HepG2 (cell line): ENCODE results near the gene ZNF8. TPM values are rescaled to one million over a fixed set of nuclear protein-coding genes. Genes with fewer than 3 reads are reported as not detected.

Experiments used
- ATAC-seq: fragments of 200-7000 bp; cut with Tn5 transposase; 3 replicates; pipeline ENCODE4 v1.9.1; 2020; ENCODE audit warnings: mild to moderate bottlenecking, moderate library complexity
- BruUV-seq: library from RNA; stranded (reverse); fragments of 400-500 nt; replicated peaks from 2 replicates; lab custom pipeline; 2021; lab: Mats Ljungman, UMichigan
- CTCF ChIA-PET: fragments of 300-600 bp; formaldehyde crosslinking; extraction: SDS; loops from one replicate; lab custom pipeline; 2021; ENCODE audit warnings: low total read pairs, inconsistent platforms, low intra/inter-chr PET ratio; lab: Yijun Ruan, JAX
- POLR2A ChIA-PET: fragments of 350-600 bp; sonication (Branson Sonifier 250); formaldehyde crosslinking; loops from one replicate; lab custom pipeline; 2020; ENCODE audit warnings: antibody characterized with exemption, inconsistent platforms; lab: Yijun Ruan, JAX
- DNase-seq: peaks from one replicate; pipeline ENCODE4 v3.0.0-alpha.2; 2015; ENCODE audit warnings: low spot score
- FAIRE-seq: peaks from 3 replicates; lab custom pipeline; 2011; peaks lifted over from hg19 to GRCh38; lab: Jason Lieb, UNC
- H2AFZ ChIP-seq: one replicate; pipeline ENCODE4 v1.6.1; 2011; ENCODE audit warnings: low read length, inconsistent platforms
- H3K27ac ChIP-seq: fragments of 300-600 bp; 3 replicates; pipeline ENCODE4 v1.8.0; 2011; ENCODE audit warnings: mixed run types, mild to moderate bottlenecking, mixed read lengths, low read length, inconsistent platforms; ENCODE audit not compliant: insufficient read depth; ENCODE audit errors: extremely low read length
- H3K27me3 ChIP-seq, 2 experiments: fragments of 200-600 bp in 1 of 2; 2 replicates in 1 of 2; 3 replicates in 1 of 2; pipeline versions ENCODE4 v1.6.0 to v1.8.0; 2011; ENCODE audit warnings: low read length in 2 of 2, mild to moderate bottlenecking in 2 of 2, moderate library complexity in 2 of 2, inconsistent platforms in 1 of 2; ENCODE audit not compliant: insufficient read depth in 2 of 2, control insufficient read depth in 1 of 2
- H3K36me3 ChIP-seq, 2 experiments: fragments of 200-600 bp in 1 of 2; replicated peaks in 1 of 2; 2 replicates in 1 of 2; 3 replicates in 1 of 2; pipeline versions ENCODE4 v1.5.1 to v1.8.0; 2011; ENCODE audit warnings: low read length in 2 of 2, inconsistent platforms in 1 of 2; ENCODE audit not compliant: insufficient read depth in 2 of 2, control insufficient read depth in 1 of 2
- H3K4me1 ChIP-seq: 2 replicates; pipeline ENCODE4 v1.5.1; 2012; ENCODE audit warnings: low read length, inconsistent platforms; ENCODE audit not compliant: insufficient read depth
- H3K4me2 ChIP-seq: 2 replicates; pipeline ENCODE4 v1.6.0; 2011; ENCODE audit warnings: low read depth, low read length, inconsistent platforms
- H3K4me3 ChIP-seq, 3 experiments: fragments of 200-600 bp in 1 of 3; sonication (generic), shearing (Covaris generic) in 1 of 3; replicated peaks in 1 of 3; 2 replicates each; pipeline ENCODE4 v1.5.1; 2011 to 2016; ENCODE audit warnings: low read length in 3 of 3, inconsistent platforms in 2 of 3, low read depth in 2 of 3, mild to moderate bottlenecking in 2 of 3, control low read depth in 1 of 3, mixed read lengths in 1 of 3; ENCODE audit not compliant: insufficient read depth in 1 of 3
- H3K79me2 ChIP-seq: one replicate; pipeline ENCODE4 v1.6.1; 2011; ENCODE audit warnings: low read length, inconsistent platforms; ENCODE audit not compliant: insufficient read depth
- H3K9ac ChIP-seq: 2 replicates; pipeline ENCODE4 v1.6.0; 2011; ENCODE audit warnings: mild to moderate bottlenecking, low read depth, low read length, inconsistent platforms; ENCODE audit not compliant: insufficient read depth
- H3K9me3 ChIP-seq: 2 replicates; pipeline ENCODE4 v1.5.1; 2012; ENCODE audit warnings: mild to moderate bottlenecking, low read length
- H4K20me1 ChIP-seq: 2 replicates; pipeline ENCODE4 v1.6.0; 2011; ENCODE audit warnings: inconsistent platforms, mild to moderate bottlenecking, low read length, moderate library complexity; ENCODE audit not compliant: insufficient read depth
- ISL2 ChIP-seq: sonication (generic); formaldehyde crosslinking; IDR thresholded peaks from 2 replicates; pipeline ENCODE4 v1.5.0; 2020; ENCODE audit warnings: missing genetic modification reagents
- KDM5A ChIP-seq: fragments of 200-600 bp; sonication (generic); IDR thresholded peaks from 2 replicates; pipeline ENCODE4 v1.7.0; 2018; ENCODE audit warnings: antibody characterized with exemption, mild to moderate bottlenecking, low read length, borderline replicate concordance
- KLF15 ChIP-seq: sonication (generic); formaldehyde crosslinking; IDR thresholded peaks from 2 replicates; pipeline ENCODE4 v1.8.1; 2023; ENCODE audit warnings: borderline replicate concordance, mild to moderate bottlenecking, inconsistent platforms, missing genetic modification reagents, mixed read lengths
- MEIS1 ChIP-seq: sonication (generic); formaldehyde crosslinking; IDR thresholded peaks from 2 replicates; pipeline ENCODE4 v1.9.0; 2021; ENCODE audit warnings: mild to moderate bottlenecking, missing genetic modification reagents, moderate library complexity, borderline replicate concordance
- MLXIP ChIP-seq: sonication (generic); formaldehyde crosslinking; IDR thresholded peaks from 2 replicates; pipeline ENCODE4 v1.9.0; 2021; ENCODE audit warnings: missing genetic modification reagents, borderline replicate concordance
- MNT ChIP-seq: fragments of 450-650 bp; IDR thresholded peaks from 2 replicates; pipeline ENCODE4 v1.6.1; 2016
- NRL ChIP-seq: sonication (generic); formaldehyde crosslinking; IDR thresholded peaks from 2 replicates; pipeline ENCODE4 v1.5.0; 2020; ENCODE audit warnings: missing genetic modification reagents, mild to moderate bottlenecking, moderate library complexity, borderline replicate concordance
- RCOR2 ChIP-seq: IDR thresholded peaks from 2 replicates; pipeline ENCODE4 v1.6.1; 2016; ENCODE audit warnings: missing biosample characterization, missing genetic modification reagents
- SALL1 ChIP-seq: sonication (generic); formaldehyde crosslinking; IDR thresholded peaks from 2 replicates; pipeline ENCODE4 v1.8.0; 2022; ENCODE audit warnings: mild to moderate bottlenecking, missing genetic modification reagents
- SRSF9 ChIP-seq: fragments of 200-400 bp; formaldehyde crosslinking; IDR thresholded peaks from 2 replicates; pipeline ENCODE4 v1.6.1; 2018; ENCODE audit warnings: borderline replicate concordance, mild to moderate bottlenecking, low read depth, low read length; ENCODE audit not compliant: insufficient read depth, poor library complexity, severe bottlenecking
- TMF1 ChIP-seq: sonication (generic); formaldehyde crosslinking; IDR thresholded peaks from 2 replicates; pipeline ENCODE4 v1.8.1; 2022; ENCODE audit warnings: low read depth, missing genetic modification reagents
- TP53 ChIP-seq: sonication (generic); formaldehyde crosslinking; conservative IDR thresholded peaks from 2 replicates; pipeline ENCODE4 v1.4.0; 2020; ENCODE audit warnings: missing genetic modification reagents
- ZBTB38 ChIP-seq: sonication (generic); formaldehyde crosslinking; IDR thresholded peaks from 2 replicates; pipeline ENCODE4 v1.5.1; 2020; ENCODE audit warnings: mild to moderate bottlenecking, missing genetic modification reagents
- ZNF552 ChIP-seq: sonication (generic); formaldehyde crosslinking; IDR thresholded peaks from 2 replicates; pipeline ENCODE4 v1.9.0; 2022; ENCODE audit warnings: missing genetic modification reagents, mild to moderate bottlenecking, borderline replicate concordance
- ZNF768 ChIP-seq: sonication (generic); formaldehyde crosslinking; IDR thresholded peaks from 2 replicates; pipeline ENCODE4 v1.4.0; 2020; ENCODE audit warnings: missing genetic modification reagents
- WGBS: methylation state at CpG from one replicate; pipeline ENCODE4 v1.1.6; 2017; ENCODE audit warnings: low lambda C conversion rate; 5-methylcytosine and 5-hydroxymethylcytosine counted together
- in situ Hi-C: cut with HindIII; loops from 2 replicates; pipeline ENCODE4 v1.10.0; 2017; ENCODE audit warnings: low pct_unique_long_range_greater_than_20kb; ENCODE audit not compliant: extremely low pct_ligation_motif_present
- intact Hi-C: fragments of 100-400 bp; cut with micrococcal nuclease; formaldehyde crosslinking; loops from one replicate; pipeline ENCODE4 v1.10.0; 2022; ENCODE audit not compliant: unreplicated experiment
- polyA plus RNA-seq, 8 experiments: library from polyadenylated mRNA; depleted of rRNA in 3 of 8; stranded (reverse) in 7 of 8; unstranded in 1 of 8; fragments of >200 nt; fragmentation: Illumina TruSeq in 4 of 8; extraction: Trizol in 4 of 8; gene quantifications; 2 replicates each; pipeline versions ENCODE4 v1.2.1 to v1.2.3, GENCODE V29; 2011 to 2016; ENCODE audit warnings: low read depth in 4 of 8, missing spikeins in 1 of 8, mixed read lengths in 1 of 8; ENCODE audit not compliant: insufficient read depth in 1 of 8
- total RNA-seq, 5 experiments: library from RNA; depleted of rRNA; stranded (reverse); fragments of >200 nt; fragmentation: Illumina TruSeq; extraction: Trizol; gene quantifications; 2 replicates each; pipeline ENCODE4 v1.2.3, GENCODE V29; 2016; ENCODE audit warnings: low read depth in 1 of 5

ZNF8 gene
- total and polyA plus RNA-seq, 2 of the 13 experiments (the other 11 are each of a cell fraction or from before 2014, with no cell fraction given) = 3.1 to 3.3 TPM

GRCh38 chr19:58311345-58311865 is 32.6 kb downstream of the ZNF8 start:
- Histone ChIP-seq H3K27ac (no peak overlapping the region), H3K27me3 (no peaks in the 10 kb centered on the region), H3K9me3 (no peaks in the 10 kb centered on the region), H3K9ac (no peak overlapping the region), H3K4me2 (no peak overlapping the region), H2AFZ (no peak overlapping the region), H3K4me3 (no peak overlapping the region), H3K36me3 (peaks cover 13 to 57% of the 10 kb centered on the region in 2 experiments), H4K20me1 (no peaks in the 10 kb centered on the region), H3K79me2 (peaks cover 8% of the 10 kb centered on the region), H3K4me1 (peaks cover 16% of the 10 kb centered on the region)
- ChIA-PET POLR2A (no interaction called here), CTCF (interaction anchor here (2.4 kb wide), 1 partner anchor 129 kb away, joined by 11 read pairs; the partner anchor contains the start of gene ZNF274)
- DNase-seq (no peak), FAIRE-seq (no peak), ATAC-seq (no peak)
- 96% methylated on average over 7 of the region's 7 CpGs for WGBS
- no TSS peak for BruUV-seq
- in situ Hi-C loops (no loop called here), intact Hi-C loops (no loop called here)
- TF ChIP-seq MEIS1 (CRISPR knock-in tag) = no peak
- no peak for TF ChIP-seq MLXIP (CRISPR knock-in tag)
- no peak for TF ChIP-seq KLF15 (CRISPR knock-in tag)
- TF ChIP-seq TP53 = no peak
- no peak for TF ChIP-seq ISL2 (CRISPR knock-in tag)
- TF ChIP-seq SRSF9 = no peak
- TF ChIP-seq RCOR2 (CRISPR knock-in tag) = no peak
- no peak for TF ChIP-seq TMF1 (CRISPR knock-in tag)
- no peak for TF ChIP-seq SALL1 (CRISPR knock-in tag)
- no peak for TF ChIP-seq KDM5A
- TF ChIP-seq ZBTB38 = no peak
- TF ChIP-seq MNT = no peak
- TF ChIP-seq ZNF552 (CRISPR knock-in tag) = no peak
- TF ChIP-seq ZNF768 (CRISPR knock-in tag) = no peak
- no peak for TF ChIP-seq NRL
